Measurements from ENCODE around the gene RXFP2.

The RXFP2 gene

DNA sequence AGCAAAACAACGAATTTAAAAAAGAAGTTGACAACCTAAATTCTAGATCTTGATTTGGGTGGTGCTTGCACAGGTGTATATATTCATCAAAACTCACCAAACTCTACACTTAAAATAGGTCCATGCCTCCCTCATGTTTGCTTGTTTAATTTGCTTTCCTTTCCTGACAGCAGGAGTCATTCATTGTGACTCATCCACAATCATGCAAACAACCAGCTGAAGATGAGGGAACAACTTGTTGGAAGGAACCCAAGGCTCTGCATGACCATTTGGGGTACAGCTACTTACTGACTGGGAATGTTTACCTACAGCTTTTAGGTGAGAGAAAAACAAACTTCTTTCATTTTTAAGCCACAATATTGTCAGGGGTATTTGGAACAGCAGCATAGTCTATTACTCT lies 96.6 kb downstream of the RXFP2 start:
- peak; percentile 39 for DNase-seq

DNA sequence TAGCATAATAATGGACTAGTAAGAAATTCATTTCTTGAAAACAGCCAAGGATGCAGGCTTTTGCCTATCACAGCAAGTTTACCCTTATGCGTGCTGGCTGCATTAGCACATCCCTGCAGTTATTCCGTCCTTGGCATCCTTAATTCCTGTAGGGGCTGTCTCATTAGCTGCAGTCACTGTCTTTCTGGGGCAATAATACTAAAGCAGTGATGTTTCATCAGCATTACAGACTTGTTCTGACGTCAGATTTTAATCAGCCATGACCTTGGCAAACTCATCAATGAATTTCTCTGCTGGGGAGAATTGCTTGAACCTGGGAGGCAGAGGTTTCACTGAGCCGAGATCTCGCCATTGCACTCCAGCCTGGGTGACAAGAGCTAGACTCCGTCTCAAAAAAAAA lies 103.7 kb downstream of the RXFP2 start:
- no peak for DNase-seq

DNA sequence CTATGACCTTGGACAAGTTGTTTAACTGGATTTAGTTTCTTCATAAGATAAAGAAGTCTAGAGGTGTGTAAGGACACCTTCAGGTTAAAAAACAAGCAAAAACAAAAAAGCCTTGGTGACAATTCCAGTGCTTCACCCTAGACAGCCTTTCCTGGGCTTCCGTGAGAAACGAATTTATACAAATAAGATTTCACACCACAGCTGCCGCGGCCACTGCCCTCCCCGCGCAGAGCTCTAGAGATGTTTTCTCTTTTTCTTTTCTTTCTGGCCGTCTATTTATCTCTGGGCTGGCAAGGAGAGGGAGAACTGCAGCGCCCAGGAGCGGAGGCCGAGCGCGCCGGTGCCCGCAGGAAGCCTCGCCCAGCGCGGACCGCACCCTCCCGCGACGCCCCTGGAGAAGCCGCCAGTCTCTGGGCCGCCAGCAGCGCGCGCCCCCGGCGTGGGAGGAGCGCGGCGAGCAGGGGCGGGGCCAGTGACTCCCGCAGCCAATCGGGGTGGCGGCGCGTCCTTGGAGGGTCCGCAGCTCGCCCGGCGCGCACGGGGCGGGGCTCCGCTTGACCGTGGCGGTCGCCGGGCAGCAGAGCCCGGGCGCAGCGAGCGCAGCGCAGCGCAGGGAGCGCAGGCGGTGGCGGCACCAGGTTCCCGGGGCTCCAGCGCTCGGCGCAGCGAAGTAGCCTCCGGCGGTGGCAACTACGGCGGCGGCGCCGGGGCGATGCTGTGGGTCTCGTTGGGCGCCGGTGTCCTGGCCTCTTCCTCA lies 107.0 kb downstream of the RXFP2 start:
- DNase-seq: peak; percentile 84

DNA sequence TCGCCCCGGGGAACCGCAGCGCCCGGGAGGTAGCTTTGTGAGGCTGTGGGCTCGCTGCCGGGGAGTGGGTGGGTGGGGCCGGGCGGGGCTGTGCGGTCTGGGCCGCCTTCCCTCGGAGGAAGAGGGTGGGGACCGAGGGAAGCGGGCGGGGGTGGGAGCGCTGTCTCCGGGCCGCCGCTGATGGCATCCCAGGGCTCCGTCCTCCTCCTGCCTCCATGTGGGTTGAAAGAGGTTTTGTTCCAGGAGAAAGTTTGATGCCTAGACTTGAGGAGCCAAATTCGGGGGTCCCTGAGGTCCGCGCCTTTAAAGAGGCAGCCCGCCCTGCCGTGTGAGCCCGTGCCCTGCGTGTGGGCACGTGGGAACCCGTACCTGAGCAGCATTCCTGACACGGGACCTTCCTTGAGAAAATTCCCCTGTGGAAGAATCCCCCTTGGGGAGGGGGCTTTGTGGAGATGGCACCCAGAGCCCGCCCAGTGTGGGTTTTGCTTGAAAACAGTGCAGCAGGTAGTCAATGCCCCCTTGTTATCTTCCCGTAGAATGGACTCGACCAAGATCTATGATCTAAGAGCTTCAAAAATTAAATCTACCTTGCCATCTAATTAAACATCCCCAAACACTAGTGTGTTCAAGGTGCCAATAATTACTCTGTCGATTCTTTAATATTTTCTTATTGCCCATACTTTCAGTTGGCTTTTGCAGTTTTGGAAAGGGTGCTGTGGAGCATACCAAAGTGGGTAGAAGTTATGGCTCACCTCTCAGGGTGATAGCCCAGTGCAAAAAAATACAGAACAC lies 107.8 kb downstream of the RXFP2 start:
- no peak for DNase-seq

DNA sequence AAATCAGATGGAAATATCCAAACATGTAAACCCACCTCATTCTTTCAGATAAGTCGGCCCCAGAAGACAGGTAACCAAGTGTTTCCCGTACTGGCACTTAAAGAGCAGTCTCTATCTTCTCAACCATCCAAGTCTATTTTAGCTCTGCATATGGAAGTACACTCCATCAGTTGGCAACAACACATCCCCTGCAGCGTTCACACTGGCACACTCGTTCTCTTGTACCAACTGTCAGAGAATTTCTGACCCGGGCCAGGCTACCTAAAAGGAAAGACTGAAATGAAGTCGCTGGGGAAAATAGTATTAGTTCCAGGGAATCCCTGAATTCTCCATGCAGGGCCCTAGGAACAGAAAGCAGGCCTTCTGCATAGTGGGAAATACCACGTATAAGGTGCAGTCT lies 109.3 kb downstream of the RXFP2 start:
- DNase-seq: no peak

DNA sequence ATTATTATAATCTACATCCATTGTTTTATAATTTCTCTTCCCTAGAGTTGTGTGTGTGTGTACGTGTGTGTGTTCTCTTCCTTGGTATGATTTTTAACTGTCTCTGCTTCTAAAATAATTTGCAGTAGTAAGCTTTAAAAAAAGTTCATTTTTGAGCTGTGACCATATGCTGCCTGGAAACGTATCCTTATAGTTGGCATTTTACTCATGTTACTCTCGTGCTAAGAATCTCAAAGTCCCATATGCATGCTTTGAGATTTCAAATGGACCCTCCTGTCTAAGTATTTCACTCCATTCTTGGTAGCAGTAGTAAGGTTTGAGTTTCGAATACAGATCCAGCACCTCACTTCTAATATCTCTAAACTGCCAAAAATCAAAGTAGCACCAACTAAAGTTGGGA lies 109.9 kb downstream of the RXFP2 start:
- DNase-seq: no peak

DNA sequence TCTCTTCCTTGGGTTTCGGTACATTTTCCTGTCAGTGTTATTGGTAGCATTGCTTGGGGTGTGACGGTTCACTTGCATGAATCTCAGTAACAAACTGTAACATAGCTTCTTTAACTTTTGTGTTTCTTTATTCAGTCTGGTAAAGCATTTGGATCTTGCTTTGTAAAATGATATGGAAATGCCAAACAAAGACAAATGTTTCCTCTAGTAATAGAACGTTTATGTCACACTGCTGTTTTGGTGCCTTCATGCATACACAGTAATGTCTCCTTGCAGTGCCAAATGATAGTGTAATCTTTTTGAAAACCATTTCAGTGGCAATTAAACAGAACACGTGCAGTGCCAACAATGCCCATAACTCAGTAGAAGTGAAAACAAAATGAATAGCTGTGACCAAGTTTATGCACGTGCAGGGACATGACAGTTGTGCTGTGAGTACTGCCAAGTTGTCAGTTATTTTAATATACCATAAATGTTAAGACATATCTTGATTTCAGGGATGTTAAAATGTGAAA lies 110.8 kb downstream of the RXFP2 start:
- DNase-seq: no peak

DNA sequence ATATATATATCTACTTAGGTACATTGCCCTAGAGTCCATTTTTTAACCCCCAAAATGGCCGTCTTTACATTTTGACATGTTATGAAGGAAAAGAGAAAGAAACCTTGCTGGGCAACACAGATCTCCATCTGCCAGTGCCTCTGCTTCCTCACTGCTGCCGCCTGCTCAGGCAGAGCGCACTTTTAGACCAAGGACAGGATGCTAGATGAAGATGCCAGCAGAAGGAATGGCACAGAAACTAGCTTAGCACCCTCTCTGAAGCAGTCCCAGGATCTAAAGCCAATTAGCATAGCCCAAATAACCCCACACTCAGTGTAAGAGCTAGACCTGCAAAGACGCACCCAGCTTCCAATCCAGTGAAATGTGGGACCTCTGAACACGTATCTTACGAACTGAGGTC lies 111.9 kb downstream of the RXFP2 start:
- DNase-seq: no peak

Data from DMS153 (cell line).